ENCODE results near the gene MDC1.

MDC1 gene

DNA sequence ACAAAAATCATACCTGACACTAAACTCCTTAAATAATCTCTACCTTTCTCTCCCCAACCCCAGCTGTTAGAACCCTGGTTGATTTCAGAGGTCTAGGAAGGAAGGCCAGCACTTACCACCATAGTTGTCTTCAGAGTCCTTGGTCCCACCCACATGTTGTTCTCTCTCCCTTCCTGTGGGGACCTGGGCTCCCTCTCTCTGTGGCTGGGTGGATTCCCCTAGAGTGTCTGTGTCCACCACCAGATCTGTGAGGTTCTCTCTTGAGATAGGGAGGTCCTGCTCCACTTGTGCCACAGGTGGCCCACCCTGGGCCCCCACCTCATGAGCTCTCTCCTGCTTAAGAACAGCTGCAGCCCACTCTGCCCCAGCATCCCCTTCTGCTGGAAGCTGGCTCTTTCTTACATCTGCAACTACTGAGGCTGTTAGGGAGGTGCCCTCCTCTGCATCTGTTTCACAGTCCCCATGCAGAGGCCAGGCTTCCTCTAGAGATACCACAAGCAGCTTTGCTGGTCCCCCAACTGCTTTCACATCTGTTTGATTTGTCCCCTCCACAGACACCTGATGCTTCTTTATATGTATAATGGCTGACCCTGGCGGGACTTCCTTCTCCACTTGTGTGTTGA, 5.2 kb downstream of the MDC1 start:
- Histone ChIP-seq H3K4me1 (ENCODE audit: control insufficient read depth, insufficient read depth, low read length) (peaks cover 13% of the 10 kb centered on the region), H3K36me3 (ENCODE audit: control insufficient read depth in 2 of 2, insufficient read depth in 1 of 2, low read length in 2 of 2) (peaks cover 54 to 86% of the 10 kb centered on the region in 2 experiments), H3K9me3 (ENCODE audit: control insufficient read depth, insufficient read depth, low read depth, low read length) (no peaks in the 10 kb centered on the region), H3K4me3 (ENCODE audit: low read depth, low read length) (no peak overlapping the region), H3K27ac (ENCODE audit: extremely low read depth, low read depth, low read length) (no peak overlapping the region)
- TF ChIP-seq SCRT2 (tag by site-specific recombination; IDR thresholded peaks at IDR 0.05): peak; percentile 68
- no peak for TF ChIP-seq BCL11B (tag by site-specific recombination; IDR thresholded peaks at IDR 0.05; ENCODE audit: low read depth)
- ChIA-PET CTCF (interaction anchor here (0.5 to 5.0 kb wide), 9 partner anchors 10 to 374 kb away, joined by 3 to 32 read pairs (median 5); no protein-coding TSS in a partner anchor), POLR2A (interaction anchor here (0.5 to 1.4 kb wide), 6 partner anchors 9 to 103 kb away, joined by 3 to 5 read pairs (median 4); partner anchors contain the start of gene NRM)

DNA sequence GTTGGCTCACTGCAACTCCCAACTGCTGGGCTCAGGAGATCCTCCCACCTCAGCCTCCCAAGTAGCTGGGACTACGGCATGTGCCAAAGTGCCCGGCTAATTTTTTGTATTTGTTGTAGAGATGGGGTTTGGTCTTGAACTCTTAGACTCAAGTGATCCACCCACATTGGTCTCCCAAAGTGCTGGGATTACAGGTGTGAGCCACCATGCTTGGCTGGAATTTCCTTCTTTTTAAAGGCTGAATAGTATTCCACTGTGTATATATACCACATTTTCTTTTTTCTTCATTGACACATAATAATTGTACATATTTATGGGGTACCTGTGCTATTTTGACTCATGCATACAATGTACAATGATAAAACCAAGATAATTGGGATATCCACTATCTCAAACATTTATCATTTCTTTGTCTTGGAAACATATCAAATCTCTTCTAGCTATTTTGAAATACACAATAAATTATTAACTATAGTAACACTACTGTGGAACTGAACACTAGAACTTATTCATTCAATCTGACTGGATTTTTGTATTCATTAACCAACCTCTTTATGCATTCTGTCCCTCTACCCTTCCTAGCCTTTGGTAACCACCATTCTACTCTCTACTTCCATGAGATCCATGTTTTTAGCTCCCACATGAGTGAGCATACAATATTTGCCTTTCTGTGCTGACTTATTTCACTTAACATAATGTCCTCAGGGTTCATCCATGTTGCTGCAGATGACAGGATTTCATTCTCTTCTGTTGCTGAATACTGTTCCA, 7.8 kb downstream of the MDC1 start:
- TF ChIP-seq, protein P1, sequence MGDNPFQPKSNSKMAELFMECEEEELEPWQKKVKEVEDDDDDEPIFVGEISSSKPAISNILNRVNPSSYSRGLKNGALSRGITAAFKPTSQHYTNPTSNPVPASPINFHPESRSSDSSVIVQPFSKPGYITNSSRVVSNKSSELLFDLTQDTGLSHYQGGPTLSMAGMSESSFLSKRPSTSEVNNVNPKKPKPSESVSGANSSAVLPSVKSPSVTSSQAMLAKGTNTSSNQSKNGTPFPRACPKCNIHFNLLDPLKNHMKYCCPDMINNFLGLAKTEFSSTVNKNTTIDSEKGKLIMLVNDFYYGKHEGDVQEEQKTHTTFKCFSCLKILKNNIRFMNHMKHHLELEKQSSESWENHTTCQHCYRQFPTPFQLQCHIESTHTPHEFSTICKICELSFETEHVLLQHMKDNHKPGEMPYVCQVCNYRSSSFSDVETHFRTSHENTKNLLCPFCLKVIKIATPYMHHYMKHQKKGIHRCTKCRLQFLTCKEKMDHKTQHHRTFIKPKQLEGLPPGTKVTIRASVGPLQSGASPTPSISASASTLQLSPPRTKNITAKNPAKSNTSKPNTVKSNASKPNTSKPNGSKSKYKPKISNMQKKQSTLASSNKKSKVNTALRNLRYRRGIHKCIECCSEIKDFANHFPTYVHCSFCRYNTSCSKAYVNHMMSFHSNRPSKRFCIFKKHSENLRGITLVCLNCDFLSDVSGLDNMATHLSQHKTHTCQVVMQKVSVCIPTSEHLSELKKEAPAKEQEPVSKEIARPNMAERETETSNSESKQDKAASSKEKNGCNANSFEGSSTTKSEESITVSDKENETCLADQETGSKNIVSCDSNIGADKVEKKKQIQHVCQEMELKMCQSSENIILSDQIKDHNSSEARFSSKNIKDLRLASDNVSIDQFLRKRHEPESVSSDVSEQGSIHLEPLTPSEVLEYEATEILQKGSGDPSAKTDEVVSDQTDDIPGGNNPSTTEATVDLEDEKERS (tag by site-specific recombination; IDR thresholded peaks at IDR 0.05): peak; percentile 21; the same call in 1 of the 2 replicates
- TF ChIP-seq, protein P2, sequence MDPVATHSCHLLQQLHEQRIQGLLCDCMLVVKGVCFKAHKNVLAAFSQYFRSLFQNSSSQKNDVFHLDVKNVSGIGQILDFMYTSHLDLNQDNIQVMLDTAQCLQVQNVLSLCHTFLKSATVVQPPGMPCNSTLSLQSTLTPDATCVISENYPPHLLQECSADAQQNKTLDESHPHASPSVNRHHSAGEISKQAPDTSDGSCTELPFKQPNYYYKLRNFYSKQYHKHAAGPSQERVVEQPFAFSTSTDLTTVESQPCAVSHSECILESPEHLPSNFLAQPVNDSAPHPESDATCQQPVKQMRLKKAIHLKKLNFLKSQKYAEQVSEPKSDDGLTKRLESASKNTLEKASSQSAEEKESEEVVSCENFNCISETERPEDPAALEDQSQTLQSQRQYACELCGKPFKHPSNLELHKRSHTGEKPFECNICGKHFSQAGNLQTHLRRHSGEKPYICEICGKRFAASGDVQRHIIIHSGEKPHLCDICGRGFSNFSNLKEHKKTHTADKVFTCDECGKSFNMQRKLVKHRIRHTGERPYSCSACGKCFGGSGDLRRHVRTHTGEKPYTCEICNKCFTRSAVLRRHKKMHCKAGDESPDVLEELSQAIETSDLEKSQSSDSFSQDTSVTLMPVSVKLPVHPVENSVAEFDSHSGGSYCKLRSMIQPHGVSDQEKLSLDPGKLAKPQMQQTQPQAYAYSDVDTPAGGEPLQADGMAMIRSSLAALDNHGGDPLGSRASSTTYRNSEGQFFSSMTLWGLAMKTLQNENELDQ (tag by site-specific recombination; IDR thresholded peaks at IDR 0.05; ENCODE audit: low read depth): no peak
- TF ChIP-seq, protein P3, sequence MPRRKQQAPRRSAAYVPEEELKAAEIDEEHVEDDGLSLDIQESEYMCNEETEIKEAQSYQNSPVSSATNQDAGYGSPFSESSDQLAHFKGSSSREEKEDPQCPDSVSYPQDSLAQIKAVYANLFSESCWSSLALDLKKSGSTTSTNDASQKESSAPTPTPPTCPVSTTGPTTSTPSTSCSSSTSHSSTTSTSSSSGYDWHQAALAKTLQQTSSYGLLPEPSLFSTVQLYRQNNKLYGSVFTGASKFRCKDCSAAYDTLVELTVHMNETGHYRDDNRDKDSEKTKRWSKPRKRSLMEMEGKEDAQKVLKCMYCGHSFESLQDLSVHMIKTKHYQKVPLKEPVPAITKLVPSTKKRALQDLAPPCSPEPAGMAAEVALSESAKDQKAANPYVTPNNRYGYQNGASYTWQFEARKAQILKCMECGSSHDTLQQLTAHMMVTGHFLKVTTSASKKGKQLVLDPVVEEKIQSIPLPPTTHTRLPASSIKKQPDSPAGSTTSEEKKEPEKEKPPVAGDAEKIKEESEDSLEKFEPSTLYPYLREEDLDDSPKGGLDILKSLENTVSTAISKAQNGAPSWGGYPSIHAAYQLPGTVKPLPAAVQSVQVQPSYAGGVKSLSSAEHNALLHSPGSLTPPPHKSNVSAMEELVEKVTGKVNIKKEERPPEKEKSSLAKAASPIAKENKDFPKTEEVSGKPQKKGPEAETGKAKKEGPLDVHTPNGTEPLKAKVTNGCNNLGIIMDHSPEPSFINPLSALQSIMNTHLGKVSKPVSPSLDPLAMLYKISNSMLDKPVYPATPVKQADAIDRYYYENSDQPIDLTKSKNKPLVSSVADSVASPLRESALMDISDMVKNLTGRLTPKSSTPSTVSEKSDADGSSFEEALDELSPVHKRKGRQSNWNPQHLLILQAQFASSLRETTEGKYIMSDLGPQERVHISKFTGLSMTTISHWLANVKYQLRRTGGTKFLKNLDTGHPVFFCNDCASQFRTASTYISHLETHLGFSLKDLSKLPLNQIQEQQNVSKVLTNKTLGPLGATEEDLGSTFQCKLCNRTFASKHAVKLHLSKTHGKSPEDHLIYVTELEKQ (tag by site-specific recombination; IDR thresholded peaks at IDR 0.05; ENCODE audit: borderline replicate concordance): no peak
- TF ChIP-seq ZNF184 (tag by site-specific recombination; IDR thresholded peaks at IDR 0.05): no peak
- no peak for TF ChIP-seq EGR2 (tag by site-specific recombination; IDR thresholded peaks at IDR 0.05; ENCODE audit: low read depth)
- TF ChIP-seq PRDM1 (tag by site-specific recombination; IDR thresholded peaks at IDR 0.05): 0 out of 2 replicates have a peak, but pooled peaks have one; percentile 13
- TF ChIP-seq ZNF146 (tag by site-specific recombination; IDR thresholded peaks at IDR 0.05): peak; percentile 96
- TF ChIP-seq ZNF501 (tag by site-specific recombination; IDR thresholded peaks at IDR 0.05): no peak
- no peaks in the 10 kb centered on the region for H3K9me3 ChIP-seq (ENCODE audit: control insufficient read depth, insufficient read depth, low read depth, low read length)
- CTCF ChIA-PET: interaction anchor here (0.7 to 5.0 kb wide), 6 partner anchors 10 to 177 kb away, joined by 3 to 32 read pairs (median 5); no protein-coding TSS in a partner anchor
- POLR2A ChIA-PET: interaction anchor here (1.0 to 1.2 kb wide), 2 partner anchors 12 to 19 kb away, joined by 3 to 4 read pairs; partner anchors contain the start of gene NRM
- no peak overlapping the region for H3K4me3 ChIP-seq (ENCODE audit: low read depth, low read length)
- H3K4me1 ChIP-seq (ENCODE audit: control insufficient read depth, insufficient read depth, low read length): peaks cover 17% of the 10 kb centered on the region
- no peak overlapping the region for H3K27ac ChIP-seq (ENCODE audit: extremely low read depth, low read depth, low read length)
- peaks cover 53 to 92% of the 10 kb centered on the region in 2 experiments for H3K36me3 ChIP-seq (ENCODE audit: control insufficient read depth in 2 of 2, insufficient read depth in 1 of 2, low read length in 2 of 2)
